Measurements from ENCODE around the gene TIGD1.
"Not testable (repeated sequence)": the region's sequence is repeated elsewhere in the genome, so short reads cannot be mapped to it uniquely, and the experiment has no call there.

TIGD1 gene

DNA sequence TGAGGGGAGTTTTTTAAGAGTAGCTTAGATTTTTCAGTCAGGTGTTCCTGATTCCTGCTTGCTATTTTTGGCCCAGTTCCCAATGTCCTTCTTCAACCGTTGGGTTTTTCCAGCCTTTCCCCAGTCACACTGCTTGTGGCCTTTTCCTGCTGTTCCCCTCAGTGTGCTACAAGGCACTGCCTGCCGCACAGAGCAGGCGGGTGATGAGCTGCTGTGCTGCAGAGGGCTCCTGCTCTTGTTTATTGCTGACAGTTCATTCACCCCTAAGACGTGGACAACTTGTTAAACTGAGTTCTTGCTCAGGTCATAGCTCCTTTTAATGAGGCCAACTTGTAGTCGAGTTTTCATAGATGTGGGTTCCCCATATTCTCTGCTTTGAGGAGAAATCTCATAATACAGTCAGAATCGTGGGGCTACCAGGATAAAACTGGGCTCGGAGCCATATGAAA is 20.7 kb upstream of the TIGD1 start:
- DNase-seq (ENCODE audit: low read depth in 3 of 3, low spot score in 1 of 3): no peak

DNA sequence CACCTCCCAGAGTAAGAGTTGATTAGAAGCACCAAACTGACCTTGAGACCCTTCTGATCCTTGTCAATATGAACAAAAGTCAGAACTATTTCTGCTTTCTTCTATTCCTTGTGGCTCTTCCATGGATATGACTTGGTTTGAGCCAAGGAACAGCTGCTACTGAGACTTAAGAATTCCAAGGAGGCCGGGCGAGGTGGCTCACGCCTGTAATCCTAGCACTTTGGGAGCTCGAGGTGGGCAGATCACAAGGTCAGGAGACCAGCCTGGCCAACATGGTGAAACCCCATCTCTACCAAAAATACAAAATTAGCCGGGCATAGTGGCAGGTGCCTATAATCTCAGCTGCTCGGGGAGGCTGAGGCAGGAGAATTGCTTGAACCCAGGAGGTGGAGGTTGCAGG is 20.1 kb upstream of the TIGD1 start:
- DNase-seq (ENCODE audit: low read depth in 3 of 3, low spot score in 1 of 3): not testable (repeated sequence)

DNA sequence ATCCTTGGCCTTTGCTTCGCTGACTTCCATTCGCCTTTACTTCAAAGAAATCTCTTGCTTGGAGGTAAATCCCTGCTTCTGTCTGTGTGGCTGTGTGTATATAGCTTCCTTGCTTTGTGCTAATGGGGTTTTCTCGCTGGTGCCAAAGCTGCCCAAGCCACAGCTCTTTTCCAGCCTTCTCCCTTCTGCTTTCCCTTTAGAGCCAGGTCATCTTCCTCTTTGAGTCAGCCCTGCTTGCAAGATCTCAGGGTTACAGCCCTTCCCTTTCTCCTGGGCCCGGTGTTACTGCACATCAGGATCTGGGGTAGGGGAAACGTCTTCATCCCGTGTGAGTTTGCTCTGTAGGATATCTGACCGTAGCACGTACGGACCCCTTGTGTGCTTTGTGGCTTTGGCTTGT is 19.2 kb upstream of the TIGD1 start:
- no peak for DNase-seq (ENCODE audit: low read depth in 3 of 3, low spot score in 1 of 3)

DNA sequence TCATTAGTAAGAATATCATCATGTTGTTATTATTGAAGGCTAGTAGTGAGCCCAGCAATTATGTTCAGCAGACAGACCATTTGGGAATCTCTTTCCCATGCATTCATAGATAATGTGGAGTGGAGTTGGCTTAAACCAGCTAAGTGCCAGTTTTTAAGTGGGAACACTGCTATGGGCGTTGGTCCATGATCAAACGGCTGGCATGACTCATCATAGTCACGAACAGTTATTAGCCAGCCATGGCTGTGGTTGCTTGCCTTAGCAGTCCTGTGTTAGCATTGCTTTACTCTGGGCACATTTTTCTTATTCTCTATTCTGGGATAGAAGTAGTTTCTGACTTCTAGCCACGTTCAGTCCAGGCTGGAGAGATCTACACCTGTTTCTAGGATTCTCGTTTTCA is 17.8 kb upstream of the TIGD1 start:
- no peak for DNase-seq (ENCODE audit: low read depth in 3 of 3, low spot score in 1 of 3)

DNA sequence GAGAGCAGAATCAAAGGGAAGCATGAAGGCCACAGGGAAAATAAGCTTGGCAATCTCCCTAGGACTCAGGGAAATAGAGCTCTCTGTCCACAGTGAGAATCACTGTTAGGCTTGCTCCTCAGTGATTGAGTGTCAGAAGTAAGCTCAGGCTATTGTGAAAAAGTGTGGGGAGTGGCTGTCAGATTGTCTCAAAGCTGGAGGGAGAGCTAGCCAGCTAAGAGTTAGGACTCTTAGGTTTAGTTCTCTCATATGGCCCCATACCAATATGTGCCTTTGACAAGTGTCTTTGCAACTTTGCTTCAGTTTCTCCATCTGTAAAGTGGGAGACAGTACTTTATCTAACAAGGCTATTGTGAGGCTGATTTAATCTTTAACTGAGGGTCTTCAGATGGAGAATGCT is 17.4 kb upstream of the TIGD1 start:
- DNase-seq (ENCODE audit: low read depth in 3 of 3, low spot score in 1 of 3): no peak

DNA sequence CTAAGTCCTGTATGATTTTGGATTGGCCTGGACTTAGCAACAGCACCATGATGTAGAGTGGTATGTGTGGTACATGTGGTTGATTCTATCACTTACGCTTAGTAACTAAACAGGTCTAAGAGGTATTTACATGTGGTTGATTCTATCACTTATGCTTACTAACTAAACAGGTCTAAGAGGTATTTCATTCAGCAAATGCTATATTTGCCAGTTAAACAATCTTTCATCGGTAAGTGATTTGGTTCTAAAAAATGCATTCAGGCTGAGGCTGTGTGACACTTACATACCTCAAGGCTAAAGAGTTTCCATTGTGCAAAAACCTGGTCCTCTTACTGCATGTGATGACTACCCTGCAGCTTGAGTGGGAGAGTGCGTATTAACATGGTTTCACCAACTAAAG is 13.2 kb upstream of the TIGD1 start:
- DNase-seq (ENCODE audit: low read depth in 3 of 3, low spot score in 1 of 3): no peak

DNA sequence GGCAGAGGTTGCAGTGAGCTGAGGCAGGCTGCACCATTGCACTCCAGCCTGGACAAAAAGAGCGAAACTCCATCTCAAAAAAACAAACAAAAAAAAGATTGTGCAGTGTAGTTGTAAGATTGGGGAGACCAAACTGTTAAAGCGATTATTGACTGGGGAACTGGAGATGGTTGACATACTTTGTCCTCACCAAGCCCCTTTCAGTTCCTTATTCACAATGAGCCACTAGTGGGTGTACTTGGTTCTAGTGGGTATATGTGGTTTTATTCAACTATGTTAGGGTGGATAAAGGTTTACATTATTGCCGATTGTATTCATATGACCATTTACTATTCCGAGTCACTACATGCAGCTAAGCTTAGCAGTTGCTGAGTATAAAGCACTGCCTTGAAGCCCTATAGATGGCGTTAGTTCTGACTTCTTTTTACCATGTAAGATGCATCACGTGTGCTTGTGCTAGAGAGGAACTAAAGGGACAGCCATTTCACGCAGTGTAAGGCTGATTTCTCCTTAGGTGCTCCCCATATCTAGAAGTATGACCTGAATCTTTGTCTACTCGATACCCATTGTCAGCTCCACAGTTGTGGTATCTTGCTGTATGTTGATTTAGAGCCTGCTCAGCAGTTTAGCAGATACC is 12.3 kb upstream of the TIGD1 start:
- DNase-seq (ENCODE audit: low read depth in 3 of 3, low spot score in 1 of 3): no peak

DNA sequence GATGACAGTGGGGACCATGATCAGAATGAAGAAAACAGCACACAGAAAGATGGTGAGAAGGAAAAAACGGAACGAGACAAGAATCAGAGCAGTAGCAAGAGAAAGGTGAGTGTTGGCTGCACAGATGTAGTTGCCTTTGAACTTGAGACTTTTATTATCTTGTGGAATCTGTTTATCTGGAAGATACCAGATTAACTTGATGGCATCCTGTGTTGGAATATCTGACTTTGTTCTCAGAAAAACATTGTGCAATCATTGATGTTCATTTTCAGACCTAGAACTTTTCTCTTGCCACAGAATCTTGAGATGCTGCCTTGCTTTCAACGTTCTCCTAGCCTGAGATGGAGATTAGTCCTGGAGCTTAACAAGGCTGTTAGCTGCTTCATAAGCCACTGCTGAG is 6.1 kb upstream of the TIGD1 start:
- no peak for DNase-seq (ENCODE audit: low read depth in 3 of 3, low spot score in 1 of 3)

DNA sequence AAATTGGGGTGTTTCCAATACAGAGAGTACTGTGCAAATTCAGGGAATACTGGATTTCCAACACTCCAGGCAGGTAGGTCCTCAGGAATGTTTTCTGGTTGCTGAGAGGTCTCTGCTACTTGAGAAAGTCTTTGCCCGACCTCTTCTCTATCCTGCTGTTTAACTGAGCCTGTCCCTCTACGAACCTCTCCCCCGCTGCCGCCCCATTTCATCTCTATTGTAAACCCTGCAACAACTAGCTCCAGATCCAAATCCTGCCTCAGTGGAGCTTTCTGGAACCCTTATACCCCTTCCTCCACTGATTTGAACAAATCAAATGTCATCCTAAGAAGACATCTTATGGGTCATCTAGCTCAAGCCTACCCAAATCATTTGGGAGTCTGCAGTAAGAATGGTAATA is 1.4 kb upstream of the TIGD1 start:
- DNase-seq (ENCODE audit: low read depth in 3 of 3, low spot score in 1 of 3): no peak

DNA sequence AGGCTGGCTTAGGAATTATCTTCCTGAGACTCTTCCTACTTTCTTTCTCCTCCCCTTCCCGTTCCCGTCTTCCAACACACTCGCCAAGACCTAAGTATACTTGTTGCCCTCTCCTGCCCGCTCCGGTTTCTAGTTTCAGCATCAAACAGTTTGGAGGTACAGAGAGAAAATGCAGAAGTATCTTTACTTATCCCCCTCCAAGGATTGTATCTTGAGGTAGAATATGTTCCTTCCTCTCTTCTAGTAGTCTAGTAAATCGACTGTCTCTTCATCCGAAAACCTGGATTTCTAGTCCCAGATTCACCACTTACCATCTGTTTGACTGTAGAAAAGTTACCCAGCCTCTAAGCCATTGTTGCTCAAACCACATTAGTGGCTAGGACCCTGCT is 887 bp upstream of the TIGD1 start:
- DNase-seq (ENCODE audit: low read depth in 3 of 3, low spot score in 1 of 3): no peak

DNA sequence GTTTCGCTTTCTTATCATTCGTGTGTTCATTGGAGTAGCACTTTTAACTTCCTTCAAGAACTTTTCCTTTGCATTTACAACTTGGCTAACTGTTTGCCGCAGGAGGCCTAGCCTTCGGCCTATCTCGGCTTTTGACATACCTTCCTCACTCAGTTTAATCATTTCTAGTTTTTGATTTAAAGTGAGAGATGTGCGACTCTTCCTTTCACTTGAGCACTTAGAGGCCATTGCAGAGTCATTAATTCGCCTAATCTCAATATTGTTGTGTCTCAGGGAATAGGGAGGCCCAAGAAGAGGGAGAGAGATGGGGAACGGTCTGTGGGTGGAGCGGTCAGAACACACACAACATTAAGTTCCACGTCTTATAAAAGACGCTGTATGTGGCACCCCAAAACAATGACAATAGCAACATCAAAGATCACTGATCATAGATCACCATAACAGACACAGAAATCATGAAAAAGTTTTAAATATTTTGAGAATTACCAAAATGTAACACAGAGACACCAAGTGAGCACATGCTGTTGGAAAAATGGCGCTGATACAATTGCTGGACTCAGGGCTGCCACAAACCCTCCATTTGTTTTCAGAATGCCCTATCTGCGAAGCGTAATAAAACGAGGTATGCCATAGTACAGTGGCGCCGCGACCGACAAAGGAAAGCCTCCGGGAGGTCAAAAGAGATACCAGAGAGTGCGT is 553 bp downstream of the TIGD1 start:
- no peak for DNase-seq (ENCODE audit: low read depth in 3 of 3, low spot score in 1 of 3)

DNA sequence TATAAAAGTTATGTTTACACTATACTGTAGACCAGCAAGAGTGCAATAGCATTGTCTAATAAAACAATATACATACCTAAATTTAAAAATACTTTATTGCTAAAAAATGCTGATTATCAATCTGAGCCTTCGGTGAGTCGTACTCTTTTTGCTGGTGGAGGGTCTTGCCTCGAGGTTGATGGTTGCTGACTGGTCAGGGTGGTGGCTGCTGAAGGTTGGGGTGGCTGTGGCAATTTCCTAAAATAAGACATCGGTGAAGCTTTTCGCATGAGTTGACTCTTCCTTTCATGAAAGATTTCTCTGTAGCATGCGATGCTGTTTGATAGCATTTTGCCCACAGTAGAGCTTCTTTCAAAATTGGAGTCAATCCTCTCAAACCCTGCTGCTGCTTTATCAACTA is 2.4 kb downstream of the TIGD1 start:
- DNase-seq (ENCODE audit: low read depth in 3 of 3, low spot score in 1 of 3): no peak

DNA sequence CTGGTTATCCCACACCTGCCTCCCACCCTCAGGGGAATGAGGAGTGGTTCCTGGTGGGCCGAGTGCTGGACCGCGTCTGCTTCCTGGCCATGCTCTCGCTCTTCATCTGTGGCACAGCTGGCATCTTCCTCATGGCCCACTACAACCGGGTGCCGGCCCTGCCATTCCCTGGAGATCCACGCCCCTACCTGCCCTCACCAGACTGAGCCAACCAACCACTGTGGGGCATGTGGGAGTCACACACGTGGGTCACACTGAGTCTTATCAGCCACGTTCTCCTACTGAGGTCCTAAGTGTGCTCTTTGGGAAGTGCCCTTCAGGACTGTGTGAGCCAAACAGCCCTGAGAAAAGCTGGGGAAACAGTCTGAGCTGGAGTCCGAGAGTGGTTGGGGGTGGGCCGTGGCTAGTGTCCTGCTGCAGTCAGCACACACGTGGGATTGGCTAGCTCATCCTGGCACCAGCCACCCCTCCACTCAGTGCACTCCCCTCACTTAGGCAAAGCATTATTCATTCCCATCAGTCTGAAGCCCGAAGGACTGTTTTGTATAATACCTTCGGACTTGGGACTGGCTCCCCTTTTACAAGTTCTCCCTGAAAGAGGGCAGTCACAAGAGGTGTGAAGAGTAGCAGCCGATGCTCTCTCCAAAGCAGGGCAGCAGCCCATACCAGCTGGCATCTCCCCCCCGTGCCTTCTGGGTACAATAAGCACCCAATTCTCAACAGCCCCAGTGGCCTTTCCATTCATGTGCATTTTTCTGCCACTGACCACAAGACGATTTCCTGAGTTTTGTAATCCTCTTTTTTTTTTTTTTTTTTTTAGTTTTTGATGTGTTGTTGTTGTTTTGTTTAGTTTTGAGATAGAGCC is 4.6 kb downstream of the TIGD1 start:
- no peak for DNase-seq (ENCODE audit: low read depth in 3 of 3, low spot score in 1 of 3)

DNA sequence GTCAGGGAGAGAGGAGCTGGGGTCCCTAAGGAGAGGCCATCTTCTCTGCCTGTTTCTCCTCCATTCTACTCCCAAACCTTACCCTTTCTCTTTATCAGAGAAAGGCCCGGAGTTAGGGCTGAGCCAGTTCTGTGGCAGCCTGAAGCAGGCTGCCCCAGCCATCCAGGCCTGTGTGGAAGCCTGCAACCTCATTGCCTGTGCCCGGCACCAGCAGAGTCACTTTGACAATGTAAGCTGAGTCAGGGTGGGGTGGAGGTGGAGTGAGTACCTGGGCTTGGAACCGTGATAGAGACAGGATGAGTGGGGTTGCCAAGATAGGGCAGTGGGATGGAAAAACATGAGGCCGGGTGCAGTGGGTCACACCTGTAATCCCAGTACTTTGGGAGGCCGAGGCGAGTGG is 5.7 kb downstream of the TIGD1 start:
- no peak for DNase-seq (ENCODE audit: low read depth in 3 of 3, low spot score in 1 of 3)

DNA sequence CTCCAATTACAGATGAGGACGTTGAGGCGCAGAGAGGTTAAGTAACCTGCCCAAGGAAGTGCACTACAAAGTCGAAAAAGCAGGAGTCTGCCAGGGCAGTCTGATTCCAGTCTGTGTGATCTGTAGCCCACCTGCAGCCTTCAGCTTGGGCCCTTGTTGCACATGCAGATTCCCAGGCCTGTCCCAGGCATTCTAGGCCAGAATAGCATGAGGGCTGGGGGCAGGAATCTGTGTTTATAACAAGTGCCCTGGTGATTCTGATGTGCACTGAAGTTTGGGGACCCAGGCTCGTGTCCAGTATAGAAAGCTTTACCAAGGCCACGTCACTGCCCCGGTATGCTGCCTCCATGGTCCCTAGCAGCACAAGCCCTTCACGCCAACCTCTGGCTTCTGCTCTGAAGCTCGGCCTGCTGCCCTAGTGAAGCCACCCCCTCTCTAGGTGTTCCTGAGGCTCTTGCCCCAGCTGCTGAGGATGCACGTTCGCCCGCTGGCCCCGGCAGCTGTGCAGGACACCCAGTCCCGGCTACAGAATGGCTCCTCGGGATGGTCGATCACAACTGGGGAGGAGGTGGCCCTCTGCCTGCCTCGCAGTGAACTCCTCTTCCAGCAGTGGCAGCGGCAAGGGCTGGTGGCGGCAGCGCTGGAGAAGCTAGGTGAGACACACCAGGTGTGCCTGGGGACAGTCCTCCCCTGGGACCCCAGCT is 6.3 kb downstream of the TIGD1 start:
- no peak for DNase-seq (ENCODE audit: low read depth in 3 of 3, low spot score in 1 of 3)

DNA sequence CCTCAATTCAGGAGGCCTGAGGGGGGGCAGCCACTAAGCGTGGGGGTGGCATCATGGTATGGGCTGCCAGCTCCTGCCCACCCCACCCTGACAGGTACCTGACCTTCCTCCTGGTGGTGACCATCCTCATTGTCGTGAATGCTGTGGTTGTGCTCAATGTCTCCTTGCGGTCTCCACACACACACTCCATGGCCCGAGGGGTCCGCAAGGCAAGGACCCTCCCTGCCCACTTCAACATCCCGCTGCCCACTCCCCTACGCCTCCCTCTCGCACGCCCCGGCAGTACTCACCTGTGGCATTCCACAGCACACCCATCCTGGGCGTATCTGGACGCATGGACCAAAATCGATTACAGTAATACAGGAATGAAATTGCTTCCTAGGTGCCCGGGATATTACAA is 6.9 kb downstream of the TIGD1 start:
- DNase-seq (ENCODE audit: low read depth in 3 of 3, low spot score in 1 of 3): no peak

DNA sequence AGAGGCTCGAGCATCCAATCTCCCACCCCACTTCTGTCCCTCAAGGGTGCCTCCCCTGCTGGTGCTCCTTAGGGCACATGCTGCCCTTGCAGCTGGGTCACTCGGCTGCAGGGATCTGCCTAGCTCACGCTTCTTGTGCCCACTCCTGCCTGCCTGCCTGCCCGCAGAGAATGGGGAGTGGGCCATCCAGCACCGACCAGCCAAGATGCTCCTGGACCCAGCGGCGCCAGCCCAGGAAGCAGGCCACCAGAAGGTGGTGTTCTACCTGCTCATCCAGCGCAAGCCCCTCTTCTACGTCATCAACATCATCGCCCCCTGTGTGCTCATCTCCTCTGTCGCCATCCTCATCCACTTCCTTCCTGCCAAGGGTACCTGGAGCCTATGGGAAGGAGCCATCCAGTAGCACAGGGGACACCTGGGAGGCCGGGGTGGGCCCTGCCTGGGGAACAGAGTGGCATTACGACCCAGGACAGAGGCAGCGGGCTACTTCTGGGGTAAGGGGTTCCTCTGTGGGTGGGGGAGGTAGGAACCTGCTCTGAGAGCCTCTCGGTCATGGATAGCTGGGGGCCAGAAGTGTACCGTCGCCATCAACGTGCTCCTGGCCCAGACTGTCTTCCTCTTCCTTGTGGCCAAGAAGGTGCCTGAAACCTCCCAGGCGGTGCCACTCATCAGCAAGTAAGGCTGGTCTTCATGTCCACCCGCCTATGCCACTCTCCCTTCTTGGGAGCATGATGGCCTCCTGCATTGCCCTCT is 7.5 kb downstream of the TIGD1 start:
- DNase-seq (ENCODE audit: low read depth in 3 of 3, low spot score in 1 of 3): no peak

DNA sequence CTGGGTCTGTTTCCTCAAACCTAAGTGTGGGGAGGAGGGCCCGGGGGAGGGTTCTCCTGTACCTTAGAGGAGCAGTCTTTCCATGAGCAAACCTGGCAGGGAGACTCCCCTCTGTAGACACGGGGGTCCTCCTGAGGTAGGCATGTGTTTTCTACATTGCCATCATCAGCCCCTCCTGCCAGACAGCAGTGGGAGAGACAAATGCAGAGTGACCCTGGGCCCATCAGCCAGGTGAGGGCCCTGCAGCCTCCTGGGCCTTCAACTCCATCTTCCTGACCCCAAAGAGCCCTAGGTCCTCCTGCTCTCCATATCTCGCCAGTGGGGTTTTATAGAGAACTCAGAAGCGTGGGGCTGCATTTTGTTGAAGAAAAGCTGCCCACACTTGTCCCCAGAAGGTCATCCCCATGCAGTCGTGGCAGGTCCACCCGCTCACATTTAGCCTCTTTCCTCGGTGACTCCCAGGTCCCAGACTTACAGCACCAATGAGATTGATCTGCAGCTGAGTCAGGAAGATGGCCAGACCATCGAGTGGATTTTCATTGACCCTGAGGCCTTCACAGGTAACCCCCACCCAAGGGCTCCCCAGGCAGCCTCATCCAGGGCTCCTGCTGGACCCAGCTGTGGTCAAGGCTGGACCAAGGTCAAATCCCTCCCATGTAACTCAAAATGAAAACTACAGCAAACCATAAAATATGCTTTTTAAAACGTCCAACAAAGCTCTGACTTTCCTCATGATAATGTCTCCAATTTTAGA is 8.2 kb downstream of the TIGD1 start:
- no peak for DNase-seq (ENCODE audit: low read depth in 3 of 3, low spot score in 1 of 3)

DNA sequence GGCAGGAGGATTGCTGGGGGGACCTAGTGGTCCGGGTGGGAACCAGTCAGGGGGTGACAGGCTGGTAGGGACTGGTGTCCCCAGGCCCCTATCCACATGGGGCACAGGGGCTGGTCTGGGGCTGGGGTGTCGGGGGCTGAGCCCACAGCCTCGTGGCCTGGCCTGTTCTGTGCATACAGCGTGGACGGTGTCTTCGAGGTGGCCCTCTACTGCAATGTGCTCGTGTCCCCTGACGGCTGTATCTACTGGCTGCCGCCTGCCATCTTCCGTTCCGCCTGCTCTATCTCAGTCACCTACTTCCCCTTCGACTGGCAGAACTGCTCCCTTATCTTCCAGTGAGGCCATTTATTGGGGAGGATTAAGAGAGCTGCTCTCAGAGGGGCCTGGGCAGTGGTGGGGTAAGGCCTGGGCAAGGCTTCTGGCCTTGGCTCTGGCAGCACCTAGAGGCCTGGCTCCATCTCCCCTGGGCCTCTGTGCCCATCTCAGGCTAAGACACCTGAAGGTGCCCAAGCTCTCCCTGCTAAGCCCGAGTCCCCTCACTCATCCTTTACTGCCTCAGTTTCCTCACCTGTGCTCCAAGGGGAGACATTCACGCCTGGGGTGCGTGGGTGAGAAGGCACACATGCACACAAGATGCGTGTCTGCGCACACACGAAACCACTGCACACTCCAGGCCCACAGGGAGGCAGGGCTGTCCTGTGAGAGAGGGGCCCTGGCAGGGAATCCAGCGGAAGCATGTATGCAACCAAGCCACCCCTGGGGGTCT is 9.0 kb downstream of the TIGD1 start:
- DNase-seq (ENCODE audit: low read depth in 3 of 3, low spot score in 1 of 3): no peak

All from stimulated activated CD4-positive, alpha-beta T cell treated with anti-CD3 and anti-CD28 coated beads, TNF-alpha, amount 100 ng/mL, for 1 hour (primary cell).